H9 (cell line): ENCODE data around the gene ZC3H12D. TPM values are rescaled to one million over a fixed set of nuclear protein-coding genes. Genes with fewer than 3 reads are reported as not detected.

ENCODE experiments used
- DNase-seq: peaks from one replicate; pipeline ENCODE4 v3.0.0-alpha.2; 2017
- H2AFZ ChIP-seq: one replicate; pipeline ENCODE4 v1.6.1; 2013; ENCODE audit warnings: mild to moderate bottlenecking, low read length, control low read depth, moderate library complexity
- H2AK5ac ChIP-seq: 2 replicates; pipeline ENCODE4 v1.6.1; 2013; ENCODE audit warnings: low read length, control low read depth, mixed read lengths; ENCODE audit not compliant: insufficient read length
- H2BK120ac ChIP-seq: one replicate; pipeline ENCODE4 v1.6.1; 2013; ENCODE audit warnings: low read depth, mild to moderate bottlenecking, low read length, control low read depth, inconsistent platforms; ENCODE audit not compliant: poor library complexity, severe bottlenecking
- H2BK12ac ChIP-seq: 2 replicates; pipeline ENCODE4 v1.6.1; 2013; ENCODE audit warnings: low read length, control low read depth, mixed read lengths, low read depth; ENCODE audit not compliant: insufficient read length
- H2BK15ac ChIP-seq: 2 replicates; pipeline ENCODE4 v1.6.1; 2013; ENCODE audit warnings: low read depth, low read length, control low read depth
- H2BK20ac ChIP-seq: one replicate; pipeline ENCODE4 v1.6.1; 2013; ENCODE audit warnings: low read depth, mild to moderate bottlenecking, low read length, control low read depth, inconsistent platforms; ENCODE audit not compliant: poor library complexity, severe bottlenecking
- H2BK5ac ChIP-seq: 2 replicates; pipeline ENCODE4 v1.6.1; 2013; ENCODE audit warnings: low read length, control low read depth, mixed read lengths; ENCODE audit not compliant: insufficient read length
- H3K14ac ChIP-seq: 2 replicates; pipeline ENCODE4 v1.6.1; 2013; ENCODE audit warnings: low read length, control low read depth; ENCODE audit not compliant: insufficient read depth
- H3K18ac ChIP-seq: 2 replicates; pipeline ENCODE4 v1.6.1; 2013; ENCODE audit warnings: low read depth, mild to moderate bottlenecking, mixed read lengths, low read length, control low read depth; ENCODE audit not compliant: insufficient read length
- H3K23ac ChIP-seq: 2 replicates; pipeline ENCODE4 v1.6.1; 2013; ENCODE audit warnings: low read length, control low read depth, mixed read lengths, low read depth; ENCODE audit not compliant: insufficient read length
- H3K23me2 ChIP-seq: 2 replicates; pipeline ENCODE4 v1.6.1; 2013; ENCODE audit warnings: low read depth, mild to moderate bottlenecking, mixed read lengths, low read length, control low read depth; ENCODE audit not compliant: insufficient read length, poor library complexity, severe bottlenecking
- H3K27ac ChIP-seq: 2 replicates; pipeline ENCODE4 v1.5.1; 2013; ENCODE audit warnings: low read length, control low read depth, mixed read lengths, low read depth; ENCODE audit not compliant: insufficient read length
- H3K27me3 ChIP-seq: 2 replicates; pipeline ENCODE4 v1.6.1; 2013; ENCODE audit warnings: low read length, control low read depth, inconsistent platforms; ENCODE audit not compliant: insufficient read depth
- H3K4ac ChIP-seq: 2 replicates; pipeline ENCODE4 v1.6.1; 2013; ENCODE audit warnings: low read depth, mild to moderate bottlenecking, control low read depth, inconsistent platforms, low read length, moderate library complexity
- H3K4me1 ChIP-seq: 2 replicates; pipeline ENCODE4 v1.6.1; 2013; ENCODE audit warnings: low read length, control low read depth, inconsistent platforms; ENCODE audit not compliant: insufficient read depth
- H3K4me2 ChIP-seq: 2 replicates; pipeline ENCODE4 v1.6.1; 2013; ENCODE audit warnings: low read length, control low read depth, mixed read lengths; ENCODE audit not compliant: insufficient read length, insufficient read depth
- H3K56ac ChIP-seq: 2 replicates; pipeline ENCODE4 v1.6.1; 2013; ENCODE audit warnings: low read depth, mild to moderate bottlenecking, mixed read lengths, low read length, control low read depth; ENCODE audit not compliant: insufficient read length
- H3K79me1 ChIP-seq: 2 replicates; pipeline ENCODE4 v1.6.1; 2013; ENCODE audit warnings: low read depth, mild to moderate bottlenecking, moderate library complexity, low read length, control low read depth, inconsistent platforms; ENCODE audit not compliant: insufficient read depth, poor library complexity, severe bottlenecking
- H3K79me2 ChIP-seq: 2 replicates; pipeline ENCODE4 v1.6.1; 2013; ENCODE audit warnings: low read length, control low read depth, inconsistent platforms; ENCODE audit not compliant: insufficient read depth
- H3K9ac ChIP-seq: 2 replicates; pipeline ENCODE4 v1.6.1; 2013; ENCODE audit warnings: low read length, control low read depth, mixed read lengths; ENCODE audit not compliant: insufficient read length; ENCODE audit errors: extremely low read depth
- H3K9me3 ChIP-seq: one replicate; pipeline ENCODE4 v1.6.1; 2013; ENCODE audit warnings: low read depth, low read length, inconsistent platforms; ENCODE audit not compliant: control insufficient read depth
- H3T11ph ChIP-seq: one replicate; pipeline ENCODE4 v1.6.1; 2013; ENCODE audit warnings: mild to moderate bottlenecking, low read length, control low read depth, inconsistent platforms
- H4K20me1 ChIP-seq: one replicate; pipeline ENCODE4 v1.6.1; 2013; ENCODE audit not compliant: control insufficient read depth, insufficient read length, insufficient read depth
- H4K5ac ChIP-seq: 2 replicates; pipeline ENCODE4 v1.6.1; 2013; ENCODE audit warnings: low read depth, mild to moderate bottlenecking, mixed read lengths, low read length, control low read depth; ENCODE audit not compliant: insufficient read length
- H4K8ac ChIP-seq: replicated peaks from 2 replicates; pipeline ENCODE4 v1.6.1; 2013; ENCODE audit warnings: low read length, control low read depth, mixed read lengths, low read depth; ENCODE audit not compliant: insufficient read length
- H4K91ac ChIP-seq: 2 replicates; pipeline ENCODE4 v1.6.1; 2013; ENCODE audit warnings: low read depth, mild to moderate bottlenecking, moderate library complexity, mixed read lengths, low read length, control low read depth; ENCODE audit not compliant: insufficient read length
- H3K27ac Mint-ChIP-seq, 3 experiments: 2 replicates in 2 of 3; 3 replicates in 1 of 3; pipeline ENCODE4 v1.8.0; 2020 to 2021; ENCODE audit warnings: mixed read lengths in 3 of 3, mild to moderate bottlenecking in 1 of 3, moderate library complexity in 1 of 3
- H3K27me3 Mint-ChIP-seq: 2 replicates; pipeline ENCODE4 v1.8.0; 2021; ENCODE audit warnings: low read depth, mild to moderate bottlenecking, moderate library complexity, mixed read lengths
- H3K36me3 Mint-ChIP-seq, 3 experiments: 2 replicates in 2 of 3; 3 replicates in 1 of 3; pipeline ENCODE4 v1.8.0; 2020 to 2021; ENCODE audit warnings: low read depth in 3 of 3, mixed read lengths in 3 of 3; ENCODE audit not compliant: insufficient read depth in 1 of 3
- H3K4me1 Mint-ChIP-seq, 2 experiments: 2 replicates each; pipeline ENCODE4 v1.8.0; 2020; ENCODE audit warnings: mixed read lengths in 2 of 2
- H3K4me3 Mint-ChIP-seq, 2 experiments: 2 replicates in 1 of 2; 3 replicates in 1 of 2; pipeline ENCODE4 v1.8.0; 2020 to 2021; ENCODE audit warnings: mild to moderate bottlenecking in 2 of 2, mixed read lengths in 2 of 2, moderate library complexity in 1 of 2
- H3K9me3 Mint-ChIP-seq, 2 experiments: 2 replicates in 1 of 2; 3 replicates in 1 of 2; pipeline ENCODE4 v1.8.0; 2020; ENCODE audit warnings: mild to moderate bottlenecking in 2 of 2, mixed read lengths in 2 of 2, moderate library complexity in 1 of 2
- WGBS: extraction: QIAGEN DNeasy Blood & Tissue Kit; methylation state at CpG from one replicate; pipeline ENCODE4 v1.1.7; 2013; ENCODE audit warnings: missing lambda C conversion rate, low lambda C conversion rate, mixed read lengths; ENCODE audit not compliant: insufficient read length; ENCODE audit errors: extremely low coverage; 5-methylcytosine and 5-hydroxymethylcytosine counted together
- total RNA-seq: library from RNA; stranded (reverse); gene quantifications from 2 replicates; pipeline ENCODE4 v1.2.1, GENCODE V29; 2021
- TF ChIP-seq, protein P1 (sequence below): fragments of 200-600 bp; sonication (generic); conservative IDR thresholded peaks from 3 replicates; pipeline ENCODE4 v1.8.0; 2021; ENCODE audit warnings: antibody characterized with exemption, mild to moderate bottlenecking

ZC3H12D gene
- total RNA-seq, 1 experiment from 2014 or later: 0.07 TPM

DNA sequence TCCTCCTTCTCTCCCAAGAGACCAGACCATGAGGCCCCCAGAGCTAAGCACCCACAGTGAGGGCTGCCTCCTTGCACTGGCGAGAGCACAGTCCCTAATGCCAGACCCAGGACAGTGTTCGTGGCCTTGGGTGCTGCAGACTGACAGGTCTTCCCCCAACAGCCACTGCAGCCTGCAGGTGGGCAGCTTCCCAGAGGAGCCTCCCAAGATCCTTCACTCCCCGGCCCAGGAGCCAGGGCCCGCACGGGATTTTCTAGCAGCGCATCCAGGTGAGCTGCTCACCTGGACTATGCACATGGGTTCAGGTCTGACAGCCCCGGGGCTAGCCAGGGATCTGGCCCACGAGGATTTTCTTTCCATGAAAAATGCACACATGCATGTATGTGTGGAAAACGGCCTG, 43.1 kb downstream of the ZC3H12D start:
- Histone ChIP-seq H3K14ac (no peak overlapping the region), H4K20me1 (no peaks in the 10 kb centered on the region), H4K91ac (no peak overlapping the region), H3K4ac (no peak overlapping the region), H2BK5ac (no peak overlapping the region), H3K79me2 (no peaks in the 10 kb centered on the region), H3K4me2 (no peak overlapping the region), H3K27me3 (no peaks in the 10 kb centered on the region), H2BK120ac (no peak overlapping the region), H3K79me1 (no peaks in the 10 kb centered on the region), H2BK12ac (no peak overlapping the region), H3K4me1 (no peaks in the 10 kb centered on the region), H2BK15ac (no peak overlapping the region), H4K5ac (no peak overlapping the region), H3K23ac (no peak overlapping the region), H2AFZ (no peak overlapping the region), H3T11ph (no peak overlapping the region), H4K8ac (no peak overlapping the region), H3K23me2 (no peaks in the 10 kb centered on the region), H3K9ac (no peak overlapping the region), H2AK5ac (no peak overlapping the region), H3K27ac (no peak overlapping the region), H3K56ac (no peak overlapping the region), H3K18ac (no peak overlapping the region), H2BK20ac (no peak overlapping the region), H3K9me3 (no peaks in the 10 kb centered on the region)
- peaks cover 0 to 3% of the 10 kb centered on the region in 2 experiments; a peak in 3 of 5 replicates for H3K9me3 Mint-ChIP-seq
- DNase-seq: no peak
- no peak overlapping the region for H3K4me3 Mint-ChIP-seq
- TF ChIP-seq, protein P1, sequence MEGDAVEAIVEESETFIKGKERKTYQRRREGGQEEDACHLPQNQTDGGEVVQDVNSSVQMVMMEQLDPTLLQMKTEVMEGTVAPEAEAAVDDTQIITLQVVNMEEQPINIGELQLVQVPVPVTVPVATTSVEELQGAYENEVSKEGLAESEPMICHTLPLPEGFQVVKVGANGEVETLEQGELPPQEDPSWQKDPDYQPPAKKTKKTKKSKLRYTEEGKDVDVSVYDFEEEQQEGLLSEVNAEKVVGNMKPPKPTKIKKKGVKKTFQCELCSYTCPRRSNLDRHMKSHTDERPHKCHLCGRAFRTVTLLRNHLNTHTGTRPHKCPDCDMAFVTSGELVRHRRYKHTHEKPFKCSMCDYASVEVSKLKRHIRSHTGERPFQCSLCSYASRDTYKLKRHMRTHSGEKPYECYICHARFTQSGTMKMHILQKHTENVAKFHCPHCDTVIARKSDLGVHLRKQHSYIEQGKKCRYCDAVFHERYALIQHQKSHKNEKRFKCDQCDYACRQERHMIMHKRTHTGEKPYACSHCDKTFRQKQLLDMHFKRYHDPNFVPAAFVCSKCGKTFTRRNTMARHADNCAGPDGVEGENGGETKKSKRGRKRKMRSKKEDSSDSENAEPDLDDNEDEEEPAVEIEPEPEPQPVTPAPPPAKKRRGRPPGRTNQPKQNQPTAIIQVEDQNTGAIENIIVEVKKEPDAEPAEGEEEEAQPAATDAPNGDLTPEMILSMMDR: no peak
- no CpG with 5 or more reads among the region's 9 CpGs for WGBS
- peaks cover 5% of the 10 kb centered on the region for H3K27me3 Mint-ChIP-seq
- H3K4me1 Mint-ChIP-seq: peaks cover 0 to 11% of the 10 kb centered on the region in 2 experiments; a peak in 1 of 4 replicates
- H3K27ac Mint-ChIP-seq: no peak overlapping the region
- no peaks in the 10 kb centered on the region for H3K36me3 Mint-ChIP-seq
